Measurements from ENCODE around the gene SCN9A. TPM values are rescaled to one million over a fixed set of nuclear protein-coding genes. Genes with fewer than 3 reads are reported as not detected.

The SCN9A gene
- total RNA-seq, 1 experiment from 2014 or later: 1.3 TPM

DNA sequence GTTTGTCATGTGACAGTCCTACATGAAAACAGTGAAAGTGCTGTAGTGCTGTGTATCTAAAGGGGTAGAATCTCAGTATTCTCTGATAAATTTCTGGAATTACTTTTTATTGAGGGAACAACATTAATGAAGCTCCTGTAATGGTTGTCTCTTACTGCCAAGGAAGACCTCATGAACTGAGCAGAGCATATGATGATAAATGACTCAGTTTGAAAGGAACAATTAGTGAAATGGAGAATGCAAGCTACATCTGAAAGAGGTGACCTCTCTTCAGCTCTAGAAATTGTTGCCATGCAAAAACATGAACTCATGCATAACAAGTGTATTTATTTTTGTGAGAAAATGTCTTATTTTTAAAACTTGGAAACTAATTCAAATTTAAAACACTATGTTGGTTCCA is 93.6 kb downstream of the SCN9A start:
- H4K5ac ChIP-seq (ENCODE audit: insufficient read length, low read depth, low read length): no peak overlapping the region
- no peaks in the 10 kb centered on the region for H3K27me3 ChIP-seq (ENCODE audit: insufficient read depth, low read length)
- no peaks in the 10 kb centered on the region for H3K79me1 ChIP-seq (ENCODE audit: insufficient read depth, low read depth, low read length, poor library complexity, severe bottlenecking)
- H3K4me3 Mint-ChIP-seq: no peak overlapping the region
- H3K9me3 Mint-ChIP-seq: no peaks in the 10 kb centered on the region
- no peak overlapping the region for H2BK5ac ChIP-seq (ENCODE audit: insufficient read length, low read length)
- H3K79me2 ChIP-seq (ENCODE audit: insufficient read depth, low read length): no peaks in the 10 kb centered on the region
- no peaks in the 10 kb centered on the region for H3K9me3 ChIP-seq (ENCODE audit: control insufficient read depth, low read depth, low read length)
- H2AFZ ChIP-seq (ENCODE audit: low read length): no peak overlapping the region
- no peak overlapping the region for H3K14ac ChIP-seq (ENCODE audit: insufficient read depth, low read length)
- no peak overlapping the region for H3K23ac ChIP-seq (ENCODE audit: insufficient read length, low read depth, low read length)
- no peak overlapping the region for H2BK15ac ChIP-seq (ENCODE audit: low read depth, low read length)
- H2AK5ac ChIP-seq (ENCODE audit: insufficient read length, low read length): no peak overlapping the region
- no peak overlapping the region for H3K4ac ChIP-seq (ENCODE audit: low read depth, low read length)
- H3K36me3 Mint-ChIP-seq (ENCODE audit: insufficient read depth in 1 of 3, low read depth in 3 of 3): no peaks in the 10 kb centered on the region
- H3K9ac ChIP-seq (ENCODE audit: extremely low read depth, insufficient read length, low read length): no peak overlapping the region
- H2BK20ac ChIP-seq (ENCODE audit: low read depth, low read length, poor library complexity, severe bottlenecking): no peak overlapping the region
- no peak overlapping the region for H3K27ac ChIP-seq (ENCODE audit: insufficient read length, low read depth, low read length)
- H3K27me3 Mint-ChIP-seq (ENCODE audit: low read depth): no peaks in the 10 kb centered on the region
- H4K91ac ChIP-seq (ENCODE audit: insufficient read length, low read depth, low read length): no peak overlapping the region
- no peaks in the 10 kb centered on the region for H3K4me1 ChIP-seq (ENCODE audit: insufficient read depth, low read length)
- H3K23me2 ChIP-seq (ENCODE audit: insufficient read length, low read depth, low read length, poor library complexity, severe bottlenecking): no peaks in the 10 kb centered on the region
- no peaks in the 10 kb centered on the region for H4K20me1 ChIP-seq (ENCODE audit: control insufficient read depth, insufficient read depth, insufficient read length)
- TF ChIP-seq CTCF (conservative IDR thresholded peaks at IDR 0.05): no peak
- no peak overlapping the region for H3K4me2 ChIP-seq (ENCODE audit: insufficient read depth, insufficient read length, low read length)
- no peak overlapping the region for H2BK12ac ChIP-seq (ENCODE audit: insufficient read length, low read depth, low read length)
- no peak overlapping the region for H4K8ac ChIP-seq (replicated peaks; ENCODE audit: insufficient read length, low read depth, low read length)
- peaks cover 6 to 7% of the 10 kb centered on the region in 2 experiments for H3K4me1 Mint-ChIP-seq
- H3K18ac ChIP-seq (ENCODE audit: insufficient read length, low read depth, low read length): no peak overlapping the region
- no peak overlapping the region for H3T11ph ChIP-seq (ENCODE audit: low read length)
- no peak overlapping the region for H3K27ac Mint-ChIP-seq
- DNase-seq: no peak
- H2BK120ac ChIP-seq (ENCODE audit: low read depth, low read length, poor library complexity, severe bottlenecking): no peak overlapping the region
- H3K56ac ChIP-seq (ENCODE audit: insufficient read length, low read depth, low read length): no peak overlapping the region

Data from H9 (cell line).